ENCODE data around the gene CCL15.
A peak's percentile ranks its signal among the peaks of the same experiment; 100 is the strongest.

Gene CCL15

DNA sequence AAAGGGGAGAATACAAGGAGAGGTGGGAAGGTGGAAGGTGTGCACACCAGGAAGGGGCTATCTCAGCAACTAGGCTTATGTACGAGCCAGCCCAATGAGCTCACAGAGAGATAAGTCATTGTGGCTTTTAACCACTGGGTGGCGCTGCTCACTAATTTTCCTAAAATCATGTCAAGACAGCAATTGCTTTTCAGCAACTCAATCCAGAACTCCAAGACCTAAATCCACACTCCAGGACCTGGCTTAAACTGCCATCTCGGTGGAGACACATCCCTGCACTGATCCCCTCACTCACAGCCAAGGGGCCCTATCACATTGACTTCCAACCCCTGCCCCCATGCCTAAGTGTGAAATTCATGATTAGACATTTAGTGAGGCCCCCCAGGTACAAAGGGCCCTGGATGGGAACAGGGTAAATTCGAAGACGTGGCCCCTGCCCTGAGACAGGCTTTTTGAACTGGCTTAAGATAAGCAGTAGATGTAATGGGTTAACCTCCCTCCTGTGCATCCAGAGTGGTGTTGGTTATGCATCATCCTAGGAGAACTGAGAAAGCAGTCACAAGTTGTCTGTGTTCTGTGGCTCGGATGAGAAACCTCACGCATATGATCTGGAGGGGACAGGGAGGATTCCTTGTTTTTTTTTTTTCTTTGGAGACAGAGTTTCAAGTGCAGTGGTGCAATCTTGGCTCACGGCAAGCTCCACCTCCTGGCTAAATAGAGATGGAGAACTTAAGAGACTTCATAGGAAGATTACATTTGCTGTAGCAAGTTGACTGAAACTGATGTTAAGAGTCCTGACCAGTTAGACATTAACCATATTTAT is 31.6 kb downstream of the CCL15 start:
- Mint-ChIP-seq H3K27ac (no peak overlapping the region), H3K4me3 (no peak overlapping the region)

DNA sequence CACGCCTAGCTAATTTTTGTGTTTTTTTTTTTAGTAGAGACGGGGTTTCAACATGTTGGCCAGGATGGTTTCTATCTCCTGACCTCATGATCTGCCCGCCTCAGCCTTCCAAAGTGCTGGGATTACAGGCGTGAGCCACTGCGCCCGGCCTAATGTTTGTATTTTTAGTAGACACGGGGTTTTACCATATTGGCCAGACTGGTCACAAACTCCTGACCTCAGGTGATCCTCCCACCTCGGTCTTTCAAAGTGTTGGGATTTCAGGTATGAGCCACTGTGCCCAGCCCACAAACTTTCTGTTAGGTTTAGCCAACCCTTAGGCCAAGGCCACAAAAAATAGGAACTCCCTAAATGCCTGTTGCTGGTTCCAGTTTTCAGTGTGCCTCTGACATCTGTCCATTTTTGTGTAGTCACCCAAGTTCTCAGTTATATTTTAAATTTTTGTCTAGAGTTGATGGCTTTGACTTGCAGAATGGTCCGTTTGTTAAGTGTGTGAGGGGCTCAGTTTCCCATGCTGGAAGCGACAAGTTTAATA is 32.8 kb downstream of the CCL15 start:
- H3K27ac Mint-ChIP-seq: no peak overlapping the region
- DNase-seq: no peak

More for the DNA sequence above, 31.6 kb downstream of the CCL15 start:
- peaks cover 25% of the 10 kb centered on the region for H3K4me1 Mint-ChIP-seq
- no peaks in the 10 kb centered on the region for H3K9me3 Mint-ChIP-seq
- TF ChIP-seq, protein P1, sequence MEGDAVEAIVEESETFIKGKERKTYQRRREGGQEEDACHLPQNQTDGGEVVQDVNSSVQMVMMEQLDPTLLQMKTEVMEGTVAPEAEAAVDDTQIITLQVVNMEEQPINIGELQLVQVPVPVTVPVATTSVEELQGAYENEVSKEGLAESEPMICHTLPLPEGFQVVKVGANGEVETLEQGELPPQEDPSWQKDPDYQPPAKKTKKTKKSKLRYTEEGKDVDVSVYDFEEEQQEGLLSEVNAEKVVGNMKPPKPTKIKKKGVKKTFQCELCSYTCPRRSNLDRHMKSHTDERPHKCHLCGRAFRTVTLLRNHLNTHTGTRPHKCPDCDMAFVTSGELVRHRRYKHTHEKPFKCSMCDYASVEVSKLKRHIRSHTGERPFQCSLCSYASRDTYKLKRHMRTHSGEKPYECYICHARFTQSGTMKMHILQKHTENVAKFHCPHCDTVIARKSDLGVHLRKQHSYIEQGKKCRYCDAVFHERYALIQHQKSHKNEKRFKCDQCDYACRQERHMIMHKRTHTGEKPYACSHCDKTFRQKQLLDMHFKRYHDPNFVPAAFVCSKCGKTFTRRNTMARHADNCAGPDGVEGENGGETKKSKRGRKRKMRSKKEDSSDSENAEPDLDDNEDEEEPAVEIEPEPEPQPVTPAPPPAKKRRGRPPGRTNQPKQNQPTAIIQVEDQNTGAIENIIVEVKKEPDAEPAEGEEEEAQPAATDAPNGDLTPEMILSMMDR (IDR thresholded peaks at IDR 0.05): peak; percentile 82
- H3K27me3 Mint-ChIP-seq (ENCODE audit: low read depth, poor library complexity): peaks cover 7% of the 10 kb centered on the region
- peak; percentile 85 for DNase-seq
- no peaks in the 10 kb centered on the region for H3K36me3 Mint-ChIP-seq (ENCODE audit: low read depth)

DNA sequence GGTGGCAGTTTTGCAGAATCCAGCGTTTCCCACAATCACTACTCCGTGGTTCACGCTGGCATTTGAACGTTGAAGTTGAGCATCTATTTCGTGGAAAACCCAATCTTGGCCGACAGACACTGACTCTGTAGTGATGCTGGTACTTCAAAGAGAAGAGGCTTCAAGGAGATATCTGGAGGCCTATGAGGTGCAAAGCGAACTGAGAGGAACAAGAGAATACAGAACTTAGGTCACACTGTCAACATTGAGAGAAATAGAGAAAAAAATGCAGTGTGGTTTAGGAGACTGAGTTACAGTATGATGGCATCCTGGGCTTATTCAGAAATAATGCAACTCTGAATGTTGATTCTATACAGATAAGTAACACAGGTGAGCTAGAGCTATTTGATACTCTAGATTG is 36.1 kb downstream of the CCL15 start:
- no peak for DNase-seq
- no peaks in the 10 kb centered on the region for H3K36me3 Mint-ChIP-seq (ENCODE audit: low read depth)
- H3K27ac Mint-ChIP-seq: no peak overlapping the region
- H3K27me3 Mint-ChIP-seq (ENCODE audit: low read depth, poor library complexity): peaks cover 15% of the 10 kb centered on the region
- TF ChIP-seq, protein P1 (IDR thresholded peaks at IDR 0.05): no peak
- no peaks in the 10 kb centered on the region for H3K9me3 Mint-ChIP-seq
- H3K4me1 Mint-ChIP-seq: peaks cover 6% of the 10 kb centered on the region
- H3K4me3 Mint-ChIP-seq: no peak overlapping the region

More for the DNA sequence above, 32.8 kb downstream of the CCL15 start:
- Mint-ChIP-seq H3K4me3 (no peak overlapping the region), H3K36me3 (ENCODE audit: low read depth) (no peaks in the 10 kb centered on the region), H3K27me3 (ENCODE audit: low read depth, poor library complexity) (peaks cover 12% of the 10 kb centered on the region), H3K4me1 (peaks cover 20% of the 10 kb centered on the region), H3K9me3 (no peaks in the 10 kb centered on the region)
- TF ChIP-seq, protein P1 (IDR thresholded peaks at IDR 0.05): no peak

DNA sequence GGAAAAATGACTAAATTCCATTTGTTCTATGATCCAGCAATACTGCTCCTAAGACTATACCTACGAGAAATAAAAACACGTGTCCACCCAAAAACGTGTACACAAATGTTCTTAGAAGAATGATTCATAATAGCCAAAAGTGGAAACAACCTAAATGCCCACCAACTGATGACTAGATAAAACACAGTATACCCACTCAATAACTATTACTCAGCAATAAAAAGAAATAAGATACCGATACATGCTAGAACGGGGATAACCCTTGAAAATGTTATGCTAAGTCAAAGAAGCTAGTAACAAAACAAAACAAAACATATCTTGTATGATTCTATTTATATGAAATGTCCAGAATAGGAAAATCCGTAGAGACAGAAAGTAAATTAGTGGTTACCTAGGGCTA is 37.7 kb downstream of the CCL15 start:
- H3K4me3 Mint-ChIP-seq: no peak overlapping the region
- H3K27ac Mint-ChIP-seq: no peak overlapping the region
- TF ChIP-seq, protein P1 (IDR thresholded peaks at IDR 0.05): no peak
- no peaks in the 10 kb centered on the region for H3K9me3 Mint-ChIP-seq
- DNase-seq: no peak
- H3K36me3 Mint-ChIP-seq (ENCODE audit: low read depth): no peaks in the 10 kb centered on the region
- no peaks in the 10 kb centered on the region for H3K4me1 Mint-ChIP-seq
- H3K27me3 Mint-ChIP-seq (ENCODE audit: low read depth, poor library complexity): peaks cover 16% of the 10 kb centered on the region

DNA sequence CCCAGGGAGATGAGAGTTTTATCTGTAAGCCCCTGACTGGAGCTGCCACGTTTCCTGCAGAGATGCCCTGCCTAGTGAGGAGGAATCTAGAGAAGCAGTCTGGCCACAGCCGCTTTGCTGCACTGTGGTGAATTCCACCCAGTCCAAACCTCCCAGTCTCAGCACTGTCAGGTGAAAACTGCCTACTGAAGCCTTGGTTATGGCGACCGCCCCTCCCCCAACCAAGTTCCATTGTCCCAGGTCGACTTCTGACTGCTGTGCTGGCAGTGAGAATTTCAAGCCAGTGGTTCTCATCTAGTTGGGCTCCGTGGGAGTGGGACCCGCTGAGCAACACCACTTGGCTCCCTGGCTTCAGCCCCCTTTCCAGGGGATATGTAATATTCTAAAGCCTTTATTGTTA is 47.6 kb downstream of the CCL15 start:
- H3K27me3 Mint-ChIP-seq (ENCODE audit: low read depth, poor library complexity): peaks cover 7% of the 10 kb centered on the region
- no peak overlapping the region for H3K27ac Mint-ChIP-seq

More for the DNA sequence above, 47.6 kb downstream of the CCL15 start:
- no peak overlapping the region for H3K4me3 Mint-ChIP-seq
- TF ChIP-seq, protein P1 (IDR thresholded peaks at IDR 0.05): no peak
- H3K9me3 Mint-ChIP-seq: no peaks in the 10 kb centered on the region
- H3K36me3 Mint-ChIP-seq (ENCODE audit: low read depth): no peaks in the 10 kb centered on the region
- H3K4me1 Mint-ChIP-seq: peaks cover 20% of the 10 kb centered on the region
- no peak for DNase-seq

All from nephron progenitor cell (in vitro differentiated cells).